ENCODE results near the gene ARMS2.

The ARMS2 gene

DNA sequence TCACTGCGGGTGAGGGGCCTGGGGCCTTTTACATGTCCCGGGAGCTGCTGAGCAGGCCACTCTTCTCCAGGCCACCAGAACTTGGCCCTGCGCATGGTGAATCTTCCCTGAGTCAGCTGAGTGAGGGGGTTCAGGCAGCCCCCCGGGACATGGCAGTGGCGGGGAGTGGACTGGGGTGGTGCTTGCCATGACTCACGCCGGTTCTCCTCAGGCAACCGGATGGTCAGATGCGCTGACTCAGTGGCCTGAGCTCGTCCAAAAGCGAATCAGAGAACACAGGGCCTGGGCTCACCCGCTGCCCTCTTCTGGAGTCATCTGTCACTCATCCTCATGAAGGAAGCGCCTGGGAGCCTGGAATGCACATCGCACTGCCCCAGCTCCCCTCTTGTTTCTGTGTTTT, 40.4 kb downstream of the ARMS2 start:
- no peak for DNase-seq (ENCODE audit: low spot score)

DNA sequence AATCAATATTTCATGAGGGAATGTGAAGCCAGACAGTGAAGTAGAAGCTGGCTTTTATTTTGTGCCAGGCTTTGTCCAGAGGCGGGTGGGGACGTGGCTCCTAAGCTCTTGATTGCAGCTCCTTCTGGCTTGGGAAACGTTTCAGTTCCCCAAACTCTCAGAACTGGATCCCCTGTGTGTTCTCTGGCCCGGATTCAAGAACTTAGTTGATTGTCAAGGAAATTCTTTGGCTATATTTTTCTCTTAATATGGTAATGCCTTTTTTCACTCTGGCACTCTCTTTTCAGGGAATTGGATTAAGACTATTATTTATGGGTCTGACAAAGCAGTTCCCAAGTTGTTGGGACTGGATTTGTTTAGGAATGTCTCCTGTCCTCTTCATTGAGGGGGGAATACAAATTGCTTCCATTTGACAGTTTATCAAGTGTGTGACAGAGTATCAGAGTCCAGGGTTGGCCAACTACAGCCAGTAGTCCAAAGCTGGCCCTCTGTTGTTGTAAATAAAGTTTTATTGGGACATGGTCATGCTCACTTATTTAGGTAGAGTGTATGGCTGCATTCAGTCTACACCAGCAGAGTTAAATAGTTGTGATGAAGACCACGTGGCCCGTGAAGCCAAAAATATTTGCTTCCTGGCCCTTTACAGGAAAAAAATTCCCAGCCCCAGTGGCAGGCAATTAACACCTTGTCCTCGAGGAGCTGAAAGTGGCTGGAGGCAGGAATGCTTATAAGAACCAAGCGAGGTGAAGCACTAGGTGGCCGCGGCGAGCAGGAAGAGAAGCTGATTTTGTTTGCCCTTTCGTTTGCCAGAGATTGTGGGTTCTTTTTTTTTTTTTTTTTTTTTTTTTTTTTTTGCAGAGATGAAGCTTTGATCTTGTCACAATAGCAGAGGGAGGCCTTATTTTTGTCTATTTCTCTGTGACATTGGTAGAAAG, 41.2 kb downstream of the ARMS2 start:
- DNase-seq (ENCODE audit: low spot score): peak; percentile 35

- no peak for DNase-seq (ENCODE audit: low spot score)
Measured at GRCh38 chr10:122497241-122497640, 42.8 kb downstream of the ARMS2 start.

DNA sequence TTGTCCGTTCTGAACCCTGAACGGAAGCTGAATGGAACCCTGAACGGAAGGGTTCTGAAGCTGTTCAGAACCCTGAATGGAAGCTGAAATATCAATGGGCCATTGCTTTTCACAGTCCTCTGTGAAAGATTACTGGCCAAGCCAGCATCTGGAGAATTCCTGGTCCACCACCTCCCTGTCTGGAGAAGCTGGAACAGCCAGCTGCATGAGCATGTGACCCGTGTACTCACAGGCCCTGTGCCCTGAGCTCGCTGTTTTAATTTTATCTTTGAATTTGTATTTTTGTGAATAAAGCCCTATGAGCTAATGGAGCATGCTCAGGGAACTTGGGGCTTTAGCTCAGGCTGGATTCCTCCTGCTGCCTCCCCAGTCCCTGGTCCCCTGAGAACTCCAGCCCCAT, 44.1 kb downstream of the ARMS2 start:
- DNase-seq (ENCODE audit: low spot score): no peak

DNA sequence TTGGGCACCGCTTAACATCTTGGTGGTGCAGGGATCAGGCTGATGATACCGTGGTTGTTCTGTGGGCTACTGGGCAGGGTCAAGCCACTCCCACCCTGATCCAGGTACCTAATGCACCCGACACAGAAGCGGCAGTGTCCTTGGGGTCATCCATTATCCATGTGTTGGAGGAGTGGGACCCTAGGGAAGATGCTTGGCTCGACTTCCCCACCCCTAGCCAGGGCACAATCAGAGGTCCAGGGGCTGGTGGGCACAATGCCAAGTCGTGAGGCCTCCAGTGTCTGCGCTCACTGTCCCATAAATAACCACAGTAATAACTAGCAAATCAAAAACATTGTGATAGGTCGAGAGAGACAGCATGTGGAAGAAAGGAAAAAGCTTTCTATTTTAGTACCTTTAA, 44.6 kb downstream of the ARMS2 start:
- DNase-seq (ENCODE audit: low spot score): no peak

GRCh38 chr10:122499491-122499941, 45.1 kb downstream of the ARMS2 start:
- DNase-seq (ENCODE audit: low spot score): no peak

DNA sequence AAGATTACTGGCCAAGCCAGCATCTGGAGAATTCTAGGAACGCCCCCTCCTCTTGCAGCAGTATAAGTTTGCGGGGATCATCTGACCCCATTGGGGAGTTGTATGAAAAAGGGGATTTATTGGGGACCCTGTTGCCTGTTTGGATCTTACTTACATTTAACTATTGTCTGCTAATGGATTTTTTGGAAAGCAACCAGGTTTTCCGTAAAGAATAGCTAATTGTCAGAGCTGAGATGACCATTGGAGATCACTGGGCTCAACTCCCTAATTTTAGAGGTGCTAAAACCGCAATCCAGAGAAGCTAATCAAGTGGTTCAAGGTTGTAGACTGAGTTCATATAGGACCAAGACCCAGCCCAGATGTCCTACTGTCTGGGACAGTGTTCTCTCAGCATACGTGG, 45.7 kb downstream of the ARMS2 start:
- DNase-seq (ENCODE audit: low spot score): no peak

- no peak for DNase-seq (ENCODE audit: low spot score)
Measured at GRCh38 chr10:122500726-122501125, 46.3 kb downstream of the ARMS2 start.

DNA sequence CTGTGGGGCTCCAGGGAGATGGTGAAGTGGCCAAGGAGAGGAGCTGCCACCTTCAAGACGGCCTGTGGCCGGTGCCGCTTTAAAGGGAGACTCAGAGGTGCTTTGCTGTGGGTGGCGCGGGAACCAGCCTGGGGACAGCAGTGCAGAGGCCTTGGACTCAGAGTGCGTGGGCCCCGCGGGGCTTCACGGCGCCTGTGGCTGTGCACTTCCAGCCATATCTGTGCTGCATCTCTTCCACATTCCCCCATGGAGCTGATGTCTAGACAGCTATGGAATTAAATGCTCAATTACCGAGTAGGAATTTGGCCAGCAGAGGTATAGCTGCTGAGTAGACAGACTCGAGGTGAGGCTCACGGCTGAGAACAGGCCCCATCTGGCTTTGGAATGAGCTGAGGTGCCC, 48.6 kb downstream of the ARMS2 start:
- no peak for DNase-seq (ENCODE audit: low spot score)

DNA sequence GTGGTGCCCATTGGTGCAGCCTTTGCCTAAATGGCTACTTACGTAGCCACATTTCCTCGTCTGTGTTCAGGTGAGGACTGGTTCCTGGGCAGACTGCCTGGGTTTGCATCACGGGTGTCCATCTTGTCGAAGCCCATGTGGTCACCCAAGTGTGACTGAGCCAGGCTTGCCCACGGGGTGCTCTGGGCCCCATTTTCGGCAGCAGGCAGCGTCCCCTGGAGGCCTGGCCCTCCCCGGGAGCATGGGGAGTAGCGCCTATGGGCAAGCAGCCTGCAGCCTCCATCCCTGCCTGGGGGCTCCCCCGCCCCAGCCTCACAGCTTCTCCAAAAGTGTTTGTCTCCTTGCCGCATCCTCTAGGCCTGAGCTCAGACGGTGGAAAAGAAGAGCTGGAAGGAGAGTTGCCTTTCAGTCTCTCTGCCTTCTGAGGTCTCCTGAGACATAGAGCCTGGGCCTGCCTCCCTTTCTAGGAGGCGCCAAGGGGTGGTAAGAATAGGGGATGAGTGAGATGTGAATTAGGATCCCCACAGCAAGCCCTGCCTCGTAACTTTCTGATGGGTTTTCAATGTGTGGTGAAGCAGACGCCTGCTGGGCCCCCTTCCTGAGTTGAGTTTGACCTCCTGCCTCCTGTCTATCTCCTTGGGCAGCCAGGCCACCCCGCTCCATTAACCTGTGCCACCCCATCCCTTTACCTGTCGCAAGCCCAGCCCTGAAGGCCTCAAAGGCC, 49.6 kb downstream of the ARMS2 start:
- DNase-seq (ENCODE audit: low spot score): no peak

- DNase-seq (ENCODE audit: low spot score): no peak
Measured at GRCh38 chr10:122504610-122504950, 50.1 kb downstream of the ARMS2 start.

- no peak for DNase-seq (ENCODE audit: low spot score)
Measured at GRCh38 chr10:122505011-122505410, 50.6 kb downstream of the ARMS2 start.

- no peak for DNase-seq (ENCODE audit: low spot score)
Measured at GRCh38 chr10:122505885-122506645, 51.6 kb downstream of the ARMS2 start.
